Left kidney (tissue), 2 donors: ENCODE measurements around the gene NAT9. TPM values are rescaled to one million over a fixed set of nuclear protein-coding genes. Genes with fewer than 3 reads are reported as not detected.

Experiments used
- DNase-seq: peaks from one replicate; pipeline ENCODE4 v3.0.0-alpha.2; 2013
- polyA plus RNA-seq: library from polyadenylated mRNA; unstranded; fragments of 120-200 nt; gene quantifications from one replicate; pipeline ENCODE4 v1.2.1, GENCODE V29; 2013; ENCODE audit not compliant: insufficient read length

NAT9 gene
- polyA plus RNA-seq, 1 donor = 46.7 TPM

DNA sequence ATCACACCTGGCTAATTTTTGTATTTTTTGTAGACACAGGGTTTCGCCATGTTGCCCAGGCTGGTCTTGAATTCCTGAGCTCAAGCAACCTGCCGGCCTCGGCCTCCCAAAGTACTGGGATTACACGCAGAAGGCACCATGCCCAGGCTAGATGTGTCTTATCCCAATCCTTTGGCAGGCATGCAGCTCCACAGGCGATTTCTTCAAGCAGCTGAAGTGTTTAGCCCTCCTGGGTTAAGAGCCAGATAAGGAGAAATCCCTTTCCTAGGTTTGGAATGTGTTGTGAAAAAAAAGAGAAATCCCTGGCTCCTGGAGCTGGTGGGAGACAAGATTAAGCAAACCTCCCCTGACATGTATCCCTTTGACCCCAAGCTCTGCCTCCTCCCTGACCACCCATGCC lies 29.8 kb downstream of the NAT9 start:
- DNase-seq = no peak

DNA sequence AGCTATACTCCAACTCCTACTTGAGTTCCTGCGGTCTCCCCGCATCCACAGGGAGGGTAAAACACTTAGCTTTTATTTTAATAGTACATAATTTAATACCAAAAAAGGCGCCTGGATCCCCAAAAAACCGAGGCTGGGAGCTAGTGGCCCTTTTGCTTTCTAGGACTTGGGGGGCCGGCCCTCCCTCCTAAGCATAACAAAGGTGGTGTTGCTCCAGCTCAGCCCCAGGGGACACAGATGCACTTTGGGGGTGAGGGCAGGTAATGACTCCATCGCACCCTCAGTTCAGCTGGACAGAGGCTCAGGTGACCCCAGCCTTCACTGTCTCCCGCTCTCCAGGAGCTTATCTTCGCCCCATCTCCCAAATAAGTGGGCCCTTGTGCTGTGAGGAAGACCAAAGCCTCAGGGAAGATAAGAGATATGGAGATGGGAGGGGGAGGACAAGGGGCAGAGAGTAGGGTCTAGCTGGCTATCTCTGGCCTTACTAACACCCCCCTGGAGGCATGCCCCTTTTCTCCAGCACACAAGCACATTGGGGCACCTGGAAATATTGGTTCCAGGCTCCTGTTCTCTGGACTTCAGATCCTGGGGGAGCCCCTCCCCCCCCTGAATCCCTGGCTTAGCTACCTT lies 30.5 kb downstream of the NAT9 start:
- DNase-seq = no peak

DNA sequence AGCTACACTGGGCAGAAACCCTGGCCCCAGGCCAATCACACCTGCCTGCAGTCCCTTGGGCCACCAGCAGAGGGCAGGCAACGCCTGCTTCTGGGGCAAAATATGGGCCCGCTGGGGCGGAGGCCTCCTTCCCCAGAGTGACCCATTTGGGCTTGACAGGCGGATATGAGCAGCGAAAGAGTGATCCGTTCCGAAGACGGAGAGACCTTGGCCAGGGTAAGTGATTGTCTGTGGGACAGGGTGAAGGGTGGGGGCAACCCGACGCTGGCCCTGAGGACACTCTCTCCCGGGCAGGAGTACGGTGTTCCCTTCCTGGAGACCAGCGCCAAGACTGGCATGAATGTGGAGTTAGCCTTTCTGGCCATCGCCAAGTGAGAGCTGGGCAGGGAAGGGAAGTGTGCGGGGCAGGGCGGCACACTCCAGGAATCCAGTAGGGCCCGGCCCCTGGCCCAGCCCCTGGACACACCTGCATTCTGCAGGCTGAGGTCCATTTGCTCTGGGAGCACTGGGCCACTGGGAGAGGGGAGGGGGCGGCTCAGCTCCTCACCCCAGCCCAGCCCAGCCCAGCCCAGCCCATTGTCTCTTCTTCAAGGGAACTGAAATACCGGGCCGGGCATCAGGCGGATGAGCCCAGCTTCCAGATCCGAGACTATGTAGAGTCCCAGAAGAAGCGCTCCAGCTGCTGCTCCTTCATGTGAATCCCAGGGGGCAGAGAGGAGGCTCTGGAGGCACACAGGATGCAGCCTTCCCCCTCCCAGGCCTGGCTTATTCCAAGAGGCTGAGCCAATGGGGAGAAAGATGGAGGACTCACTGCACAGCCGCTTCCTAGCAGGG lies 31.2 kb downstream of the NAT9 start:
- DNase-seq = no peak

DNA sequence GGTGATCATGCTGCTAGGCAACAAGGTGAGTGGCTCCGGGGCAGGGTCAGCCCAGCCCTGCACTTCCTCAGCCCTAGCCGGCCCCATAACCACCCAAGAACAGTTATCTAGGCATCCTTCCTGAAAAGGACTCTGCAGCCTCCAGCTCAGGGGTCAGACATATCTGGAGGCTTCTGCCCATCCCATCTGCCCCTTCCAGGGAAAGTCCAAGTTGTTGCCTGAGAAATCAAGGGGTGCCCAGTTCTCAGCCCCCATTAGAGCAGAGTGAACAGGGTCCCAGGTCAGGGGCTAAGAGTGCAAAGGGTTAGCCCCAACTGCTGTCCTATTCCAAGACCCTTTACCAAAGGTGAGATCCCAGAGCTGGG lies 31.8 kb downstream of the NAT9 start:
- no peak for DNase-seq

DNA sequence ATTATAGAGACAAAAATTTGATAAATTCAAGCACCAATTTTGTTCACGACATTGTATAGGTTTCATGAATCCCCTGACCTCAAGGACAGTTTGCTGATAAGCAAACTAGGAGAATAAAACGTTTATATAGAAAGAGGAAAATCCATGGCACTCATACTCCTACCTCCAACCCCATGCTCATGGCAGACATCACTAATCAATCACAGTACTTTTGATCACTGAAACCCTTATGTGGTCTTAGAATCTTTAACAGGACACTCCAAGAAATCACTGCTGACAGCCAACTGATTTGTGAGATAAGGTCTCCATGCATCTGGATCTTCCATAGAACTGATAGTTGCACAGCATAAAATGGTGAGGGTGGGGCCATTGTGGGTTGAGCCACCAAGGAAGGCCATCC lies 32.4 kb downstream of the NAT9 start:
- no peak for DNase-seq

DNA sequence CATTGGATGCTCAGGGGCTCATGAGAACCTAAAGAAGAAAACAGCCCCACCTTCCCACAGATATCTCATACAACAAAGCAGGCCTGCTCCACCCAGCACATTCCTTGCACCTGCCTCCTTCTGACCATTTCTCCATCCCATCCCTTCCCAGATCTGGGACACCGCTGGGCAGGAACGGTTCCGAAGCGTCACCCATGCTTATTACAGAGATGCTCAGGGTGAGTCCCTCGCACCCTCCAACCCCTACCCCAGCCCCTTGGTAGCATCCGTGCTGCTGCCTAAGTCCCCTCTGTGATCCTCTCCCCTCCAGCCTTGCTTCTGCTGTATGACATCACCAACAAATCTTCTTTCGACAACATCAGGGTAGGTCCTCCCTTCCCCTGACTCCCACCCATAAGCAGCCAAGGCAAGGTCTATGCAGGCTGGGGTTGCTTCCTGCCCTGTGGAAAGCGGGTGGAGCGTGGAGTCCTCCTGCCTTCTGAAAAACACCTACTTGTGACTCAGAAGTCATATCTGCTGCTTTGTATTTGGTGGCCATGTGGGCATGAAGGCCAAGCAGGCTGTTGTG lies 33.1 kb downstream of the NAT9 start:
- no peak for DNase-seq

DNA sequence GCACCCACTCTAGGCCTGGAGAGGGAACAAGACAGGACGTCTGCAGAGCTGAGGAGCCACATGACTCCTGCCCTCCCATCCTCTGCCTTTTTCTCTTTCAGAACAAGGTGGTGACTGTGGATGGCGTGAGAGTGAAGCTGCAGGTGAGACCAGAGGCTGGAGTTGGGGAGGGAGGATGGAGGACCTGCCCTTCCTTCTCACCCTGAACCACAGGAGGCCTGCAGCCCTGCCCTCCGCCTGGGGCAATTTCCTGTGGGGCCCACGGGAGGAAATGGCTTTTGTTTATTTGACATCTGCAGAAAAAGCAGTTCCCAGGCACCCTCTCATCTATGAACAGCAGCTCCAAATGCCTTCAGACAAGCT lies 34.0 kb downstream of the NAT9 start:
- DNase-seq = no peak

DNA sequence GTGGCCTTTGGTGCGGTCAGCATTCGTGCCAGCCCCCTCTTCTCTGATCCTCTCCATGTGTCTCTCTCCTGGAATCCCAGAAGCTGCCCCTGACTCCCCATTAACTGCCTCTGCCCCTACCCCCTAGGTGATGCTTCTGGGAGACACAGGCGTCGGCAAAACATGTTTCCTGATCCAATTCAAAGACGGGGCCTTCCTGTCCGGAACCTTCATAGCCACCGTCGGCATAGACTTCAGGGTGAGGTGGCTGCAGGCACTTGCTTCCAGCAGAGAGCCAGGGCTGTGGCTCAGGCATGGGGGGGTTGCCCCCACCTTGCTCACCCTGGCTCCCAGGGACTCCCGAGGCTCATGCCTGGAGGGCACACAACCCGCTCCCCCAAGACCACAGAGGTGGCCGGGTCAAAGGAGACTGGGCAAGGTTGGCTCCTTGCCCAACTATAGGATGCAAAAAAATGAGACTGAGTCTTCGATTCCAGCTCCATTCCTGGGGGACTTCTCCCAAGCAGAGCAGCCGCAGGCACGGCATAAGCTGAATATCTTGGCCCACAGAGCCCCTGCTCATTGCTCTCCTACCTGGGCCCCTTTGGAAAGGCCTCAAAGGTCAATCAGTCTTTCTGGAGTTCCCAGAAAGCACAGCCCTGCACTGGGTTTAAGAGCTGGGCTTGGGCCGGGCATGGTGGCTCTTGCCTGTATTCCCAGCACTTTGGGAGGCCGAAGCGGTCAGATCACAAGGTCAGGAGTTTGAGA lies 35.3 kb downstream of the NAT9 start:
- no peak for DNase-seq

DNA sequence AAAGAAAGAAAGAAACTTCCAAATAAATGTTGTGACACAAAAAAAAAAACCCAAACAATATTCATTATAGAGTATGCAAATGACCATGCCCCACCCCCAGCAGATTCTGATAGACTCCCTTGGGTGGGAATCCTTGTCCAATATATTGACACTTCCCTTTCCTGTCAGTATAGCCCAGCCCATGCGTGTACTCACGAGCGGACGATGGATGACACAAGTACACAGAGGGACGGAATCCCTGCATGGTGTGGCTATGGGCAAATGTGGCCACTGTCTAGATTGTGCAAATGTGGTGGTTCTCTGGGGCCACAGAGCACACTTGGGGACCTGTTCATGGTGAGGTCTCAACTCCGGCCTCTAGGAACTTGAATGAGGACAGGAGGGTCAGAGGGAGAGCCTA lies 36.0 kb downstream of the NAT9 start:
- no peak for DNase-seq

DNA sequence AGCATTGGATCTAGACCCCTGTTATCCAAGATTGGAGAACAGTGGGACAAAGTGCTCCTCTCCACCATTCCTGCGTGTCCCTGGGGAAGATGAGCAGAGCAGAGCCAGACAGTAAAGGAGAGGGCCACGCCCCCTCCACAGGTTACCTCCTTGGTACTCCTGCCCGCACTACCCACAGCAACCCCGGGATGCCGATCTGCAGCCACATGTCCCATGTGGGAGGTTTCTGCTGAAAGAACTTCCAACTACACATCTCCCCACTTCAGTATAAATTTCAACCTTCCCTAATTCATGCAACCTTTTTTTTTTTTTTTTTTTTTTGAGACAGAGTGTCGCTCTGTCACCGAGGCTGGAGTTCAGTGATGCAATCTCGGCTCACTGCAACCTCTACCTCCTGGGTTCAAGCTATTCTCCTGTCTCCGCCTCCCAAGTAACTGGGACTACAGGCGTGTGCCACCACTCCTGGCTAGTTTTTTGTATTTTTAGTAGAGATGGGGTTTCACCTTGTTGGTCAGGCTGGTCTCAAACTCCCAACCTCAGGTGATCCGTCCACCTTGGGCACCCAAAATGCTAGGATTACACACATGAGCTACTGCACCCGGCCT lies 36.8 kb downstream of the NAT9 start:
- no peak for DNase-seq

DNA sequence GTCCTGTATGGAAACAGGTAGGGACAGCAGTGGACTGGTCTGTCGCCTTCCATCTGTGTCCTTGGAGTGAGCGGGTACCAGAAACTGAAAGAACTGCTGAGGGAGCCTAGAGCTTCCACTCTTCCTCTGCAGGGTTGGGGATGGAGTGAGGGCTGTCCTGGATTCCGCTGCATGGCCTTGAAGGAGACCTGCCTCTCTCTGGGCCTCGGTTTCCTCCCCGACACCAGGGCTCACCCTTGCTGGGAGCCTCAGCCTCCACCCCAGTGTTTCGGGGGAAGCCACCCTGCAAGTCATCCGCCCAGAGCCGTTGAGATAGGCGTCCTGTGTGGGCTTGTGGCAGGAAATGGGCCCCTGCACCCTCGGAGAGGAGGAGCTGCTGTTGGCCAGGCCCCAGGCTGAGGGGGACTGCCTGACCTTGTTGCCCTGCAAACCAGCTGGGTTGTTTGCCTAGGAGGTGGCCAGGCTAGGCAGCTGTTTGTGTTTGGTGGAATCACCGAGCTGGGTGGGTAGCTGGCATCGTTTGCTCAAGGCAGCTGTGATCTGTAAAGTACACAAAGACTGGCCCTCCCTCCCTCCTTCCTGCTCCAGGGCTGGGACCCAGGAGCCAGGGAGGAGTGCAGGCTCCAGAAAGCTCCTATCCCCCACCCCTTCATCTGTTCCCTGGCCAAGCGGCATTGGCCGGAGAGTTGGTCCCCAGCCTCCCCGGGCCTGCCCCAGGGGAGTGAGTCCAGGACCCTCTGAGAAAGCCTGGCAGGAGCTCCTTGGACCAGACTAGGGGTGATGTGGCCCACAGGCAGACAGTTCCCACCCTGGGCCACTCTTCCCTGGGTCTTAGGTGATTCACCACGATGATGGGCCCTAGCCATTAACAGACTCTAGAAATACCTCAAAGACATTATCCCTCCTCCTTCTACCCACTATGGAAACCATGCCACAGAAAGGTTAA lies 37.8 kb downstream of the NAT9 start:
- DNase-seq = no peak

DNA sequence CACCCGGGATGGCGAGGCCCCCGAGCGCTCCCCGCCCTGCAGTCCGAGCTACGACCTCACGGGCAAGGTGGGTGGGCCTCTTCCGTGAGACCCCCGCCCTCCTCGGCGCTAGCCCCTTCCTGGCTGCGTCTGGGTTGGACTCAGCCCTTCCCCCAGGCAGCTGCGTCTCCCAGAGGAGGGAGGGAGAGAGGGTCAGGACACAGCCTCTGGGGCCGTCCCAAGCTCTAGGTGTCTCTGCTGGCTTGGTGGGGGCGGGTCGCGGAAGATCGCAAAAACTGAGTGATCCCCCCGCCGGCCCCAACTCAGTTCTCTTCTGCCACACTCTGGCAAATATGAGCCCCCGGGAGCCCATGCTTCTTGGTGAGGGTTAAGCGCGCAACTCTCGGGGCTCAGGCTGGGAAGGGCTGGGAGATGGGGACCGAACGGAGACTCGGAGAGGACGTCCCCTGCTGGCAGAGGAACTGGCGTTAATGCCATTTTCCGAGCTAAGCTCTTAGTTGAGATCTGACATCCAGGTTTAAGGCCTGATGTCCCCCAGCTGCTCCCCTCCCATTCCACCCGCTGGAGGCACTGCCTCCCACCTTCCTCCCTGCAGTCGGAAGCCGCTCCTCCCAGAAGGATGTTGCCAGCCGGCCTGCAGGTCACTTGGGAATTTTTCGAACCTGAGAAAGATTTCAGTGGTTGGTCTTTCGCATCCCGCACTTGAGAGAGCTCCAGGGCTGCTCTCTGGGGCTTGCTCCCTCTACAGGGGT lies 38.7 kb downstream of the NAT9 start:
- DNase-seq = no peak

DNA sequence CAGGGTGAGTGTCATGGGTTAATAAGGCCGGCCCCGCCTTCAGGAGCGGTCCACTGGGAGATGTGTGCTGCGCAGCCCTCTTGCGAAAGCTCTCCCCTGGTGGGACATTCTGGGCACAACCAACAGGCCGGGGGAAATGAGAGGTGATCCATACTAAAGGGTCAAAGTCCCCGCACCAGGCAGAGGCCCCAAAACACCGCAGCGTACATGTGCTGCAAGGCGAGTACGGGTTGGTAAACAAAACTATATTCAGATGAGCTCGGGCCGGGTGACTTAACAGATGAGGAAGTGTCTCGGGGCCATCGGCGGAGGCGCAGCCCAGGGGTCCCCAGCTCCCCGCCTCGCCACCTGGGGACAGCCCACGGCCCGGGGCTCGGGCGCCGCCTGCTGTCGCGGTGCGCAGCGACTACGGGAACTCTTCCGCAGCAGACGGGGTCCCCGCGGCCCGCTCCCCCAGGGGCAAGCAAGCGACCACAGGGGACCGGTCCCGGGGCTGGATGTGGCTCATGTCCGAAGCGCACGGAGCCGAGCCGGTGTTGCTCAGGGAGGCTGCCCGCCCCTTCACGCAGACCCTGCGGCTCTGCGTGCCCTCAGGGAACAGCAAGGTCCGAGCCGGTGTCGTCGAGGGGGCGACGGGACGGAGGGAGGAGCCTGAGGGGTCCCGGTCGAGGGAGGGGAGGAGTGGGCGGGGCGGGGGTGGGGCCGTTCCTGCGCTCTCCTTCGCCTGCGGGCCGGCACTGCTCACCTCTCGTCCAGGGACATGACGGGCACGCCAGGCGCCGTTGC lies 39.4 kb downstream of the NAT9 start, which contains the start of gene RAB37:
TSS of gene RAB37 (plus strand) at position 744 of the 786 bp plus-strand sequence. CDS start at position 761, 17 bp downstream.
- DNase-seq = no peak

DNA sequence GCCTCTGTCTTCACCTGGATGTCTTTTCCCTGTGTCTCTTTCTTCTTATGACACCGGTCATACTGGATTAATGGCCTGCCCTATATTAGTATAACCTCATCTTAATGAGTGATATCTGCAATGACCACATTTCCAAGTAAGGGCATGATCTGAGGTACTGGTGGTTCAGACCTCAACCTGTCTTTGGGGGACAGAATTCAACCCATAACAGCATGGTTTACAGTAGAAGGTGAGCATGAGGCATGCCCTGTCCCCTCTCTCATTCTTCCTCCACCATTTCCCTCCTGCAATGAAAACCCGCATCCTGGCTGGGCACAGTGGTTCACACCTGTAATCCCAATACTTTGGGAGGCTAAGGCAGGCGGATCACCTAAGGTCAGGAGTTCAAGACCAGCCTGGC lies 41.9 kb downstream of the NAT9 start:
- DNase-seq = no peak

DNA sequence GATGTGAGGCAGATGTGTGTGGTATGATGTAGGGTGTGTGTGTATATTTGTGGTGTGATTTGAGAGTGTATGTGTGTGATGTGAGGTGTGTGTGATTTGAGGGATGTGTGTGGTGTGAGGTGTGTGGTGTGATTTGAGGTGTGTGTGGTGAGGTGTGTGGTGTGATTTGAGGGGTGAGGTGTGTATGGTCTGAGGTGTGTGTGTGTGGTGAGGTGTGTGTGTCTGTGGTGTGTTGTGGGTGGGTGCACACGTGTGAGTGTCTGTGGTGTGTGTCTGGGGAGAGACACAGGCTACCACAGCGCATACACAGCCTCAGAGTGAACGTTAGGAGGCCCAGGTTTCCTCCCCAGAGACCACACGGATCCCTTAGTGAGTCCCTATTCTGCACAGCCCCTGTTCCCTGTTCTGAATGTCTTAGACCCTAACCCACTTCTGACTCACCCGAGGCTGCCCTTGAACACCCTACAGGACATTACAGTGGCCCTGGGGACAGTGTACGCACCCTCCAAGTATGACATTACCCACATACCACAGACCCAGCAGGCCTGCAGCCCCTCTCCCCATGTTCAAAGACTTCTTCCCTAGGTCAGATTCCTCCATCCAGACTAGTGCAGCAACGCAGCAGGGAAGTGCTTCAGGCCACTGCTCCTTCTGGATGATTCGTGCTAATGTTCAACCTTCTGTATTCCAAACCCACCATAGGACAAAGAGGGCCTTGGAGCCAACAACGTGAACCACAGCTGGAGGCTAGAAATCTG lies 42.6 kb downstream of the NAT9 start:
- DNase-seq = no peak

DNA sequence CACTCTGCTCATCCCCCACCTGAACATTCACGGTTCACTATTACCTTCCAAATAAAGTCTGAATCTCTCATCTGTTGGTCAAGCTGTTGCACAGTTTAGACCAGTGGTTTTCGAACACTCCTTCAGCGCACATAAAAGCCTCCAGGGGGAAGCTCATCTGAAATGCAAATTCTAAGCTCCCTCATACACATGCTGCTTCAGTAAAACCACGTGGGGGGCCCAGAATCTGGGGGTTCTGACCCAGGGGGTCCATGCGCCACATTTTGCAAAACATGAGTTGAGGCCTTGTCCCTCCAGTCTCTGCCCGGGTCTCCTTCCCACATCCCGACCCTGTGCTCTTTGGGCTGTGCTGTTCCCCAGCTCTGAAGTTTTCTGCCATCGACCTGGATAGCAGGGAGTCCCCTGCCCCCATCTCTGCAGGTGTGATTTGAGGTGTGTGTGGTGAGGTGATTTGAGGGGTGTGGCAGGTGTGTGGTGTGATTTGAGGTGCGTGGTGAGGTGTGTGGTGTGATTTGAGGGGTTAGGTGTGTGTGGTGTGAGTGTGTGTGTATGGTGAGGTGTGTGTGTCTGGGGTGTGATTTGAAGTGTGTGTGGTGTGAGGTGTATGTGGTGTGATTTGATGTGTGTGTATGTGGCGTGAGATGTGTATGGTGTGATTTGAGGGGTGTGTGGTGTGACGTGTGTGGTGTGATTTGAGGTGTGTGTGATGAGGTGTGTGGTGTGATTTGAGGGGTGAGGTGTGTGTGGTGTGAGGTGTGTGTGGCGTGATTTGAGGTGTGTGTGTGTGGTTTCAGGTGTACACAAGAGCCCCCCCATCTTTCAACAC lies 43.9 kb downstream of the NAT9 start:
- DNase-seq = no peak

DNA sequence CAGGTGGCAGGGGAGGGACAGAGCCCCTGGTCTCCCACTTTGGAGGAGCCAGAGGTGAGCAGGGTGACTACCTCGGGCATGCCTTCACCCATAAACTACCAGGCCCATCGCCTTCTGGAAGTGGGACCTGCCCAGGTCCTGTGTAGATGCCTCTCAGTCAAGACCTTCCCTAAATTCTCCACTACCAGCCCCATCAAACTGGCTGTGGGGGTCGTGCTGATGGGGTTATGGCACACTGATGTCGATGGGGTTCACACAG lies 44.9 kb downstream of the NAT9 start:
- DNase-seq = no peak
